ENCODE measurements around the gene BCL11B. TPM values are rescaled to one million over a fixed set of nuclear protein-coding genes. Genes with fewer than 3 reads are reported as not detected.

Gene BCL11B
- total RNA-seq, 1 donor = under 0.01 TPM

DNA sequence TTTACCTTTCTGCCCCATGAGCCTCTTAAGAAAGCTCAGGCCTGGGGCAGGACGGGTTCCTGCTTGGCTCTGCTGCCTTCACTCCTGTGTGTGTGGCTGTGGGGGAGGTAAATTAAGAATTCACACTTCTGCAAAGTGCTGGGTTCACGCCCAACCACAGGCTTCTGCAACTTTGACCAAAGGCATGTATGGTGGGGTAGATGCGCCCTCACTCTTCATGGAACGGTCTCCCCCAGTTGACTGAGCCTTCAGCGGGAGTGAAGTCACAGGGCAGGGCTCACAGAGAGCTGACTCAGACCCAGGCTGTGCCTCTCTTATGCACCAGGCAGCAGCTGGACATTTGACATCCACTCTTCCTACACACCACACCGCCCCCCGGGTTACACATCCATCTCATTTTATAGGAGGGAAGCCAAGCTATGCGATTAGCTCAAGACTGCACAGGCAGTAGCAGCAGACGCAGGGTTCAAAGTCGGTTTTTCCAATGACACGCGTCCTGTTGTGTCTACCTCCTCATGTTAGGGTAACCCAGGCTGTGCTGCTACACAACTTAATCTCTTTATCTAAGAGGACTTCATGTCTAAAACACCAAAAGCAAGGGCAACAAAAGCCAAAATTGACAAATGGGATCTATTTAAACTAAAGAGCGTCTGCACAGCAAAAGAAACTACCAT, 15.4 kb upstream of the BCL11B start:
- DNase-seq (ENCODE audit: low read depth in 2 of 3, low spot score in 2 of 3) = no peak

DNA sequence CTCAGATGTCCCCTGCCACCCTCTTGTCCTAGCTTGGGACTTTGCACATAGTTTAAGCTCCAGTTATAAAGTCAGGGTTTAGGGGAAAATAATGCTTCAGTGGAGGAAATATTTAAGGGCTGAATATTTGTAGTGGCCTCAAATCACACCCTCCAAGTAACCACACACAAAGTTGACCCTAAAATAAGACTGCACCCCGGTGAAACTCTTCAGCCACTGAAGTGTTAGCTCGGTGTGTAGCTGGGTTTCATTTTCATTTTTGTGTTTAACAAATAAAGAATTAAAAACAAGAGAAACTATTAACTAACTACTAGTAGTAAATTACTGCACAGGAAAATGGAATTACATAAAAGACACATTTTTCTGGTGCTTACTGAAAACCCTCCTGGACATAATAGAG, 14.8 kb upstream of the BCL11B start:
- no peak for DNase-seq (ENCODE audit: low read depth in 2 of 3, low spot score in 2 of 3)

DNA sequence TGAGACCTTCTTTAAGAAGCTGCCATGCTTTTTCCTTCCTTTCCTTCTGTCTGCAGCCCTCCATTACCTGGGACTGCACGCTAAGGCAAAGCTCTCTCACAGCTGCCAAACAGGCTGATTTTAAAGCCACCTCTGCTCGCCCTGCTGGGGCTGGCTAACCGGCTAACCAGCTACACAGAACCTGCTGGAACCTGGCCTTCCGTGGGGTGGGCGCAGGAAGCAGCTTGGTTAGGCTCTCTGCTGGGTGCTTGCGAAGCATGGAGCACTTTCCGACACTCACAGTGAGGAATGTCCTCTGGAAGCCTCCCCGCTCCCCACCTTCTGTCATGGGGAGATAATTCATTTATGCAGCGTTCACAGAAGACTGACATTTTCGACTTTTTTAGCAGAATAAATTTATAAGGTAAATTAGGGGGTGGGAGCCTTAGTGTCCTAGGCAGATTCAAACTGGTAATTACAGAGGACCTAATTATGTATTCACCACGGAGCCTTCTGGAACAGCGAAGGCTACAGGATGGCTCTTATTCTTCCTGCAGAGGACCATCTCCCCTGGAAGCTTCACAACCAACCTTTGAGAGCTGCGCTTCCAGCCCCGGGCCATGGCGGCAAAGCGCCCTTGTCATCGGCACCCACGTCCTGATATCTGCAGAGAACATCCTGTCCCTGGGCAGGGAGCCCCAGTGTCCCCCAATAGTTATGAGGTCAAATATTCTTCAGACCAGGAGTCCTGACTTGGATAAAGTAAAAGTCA, 12.4 kb upstream of the BCL11B start:
- no peak for DNase-seq (ENCODE audit: low read depth in 2 of 3, low spot score in 2 of 3)

DNA sequence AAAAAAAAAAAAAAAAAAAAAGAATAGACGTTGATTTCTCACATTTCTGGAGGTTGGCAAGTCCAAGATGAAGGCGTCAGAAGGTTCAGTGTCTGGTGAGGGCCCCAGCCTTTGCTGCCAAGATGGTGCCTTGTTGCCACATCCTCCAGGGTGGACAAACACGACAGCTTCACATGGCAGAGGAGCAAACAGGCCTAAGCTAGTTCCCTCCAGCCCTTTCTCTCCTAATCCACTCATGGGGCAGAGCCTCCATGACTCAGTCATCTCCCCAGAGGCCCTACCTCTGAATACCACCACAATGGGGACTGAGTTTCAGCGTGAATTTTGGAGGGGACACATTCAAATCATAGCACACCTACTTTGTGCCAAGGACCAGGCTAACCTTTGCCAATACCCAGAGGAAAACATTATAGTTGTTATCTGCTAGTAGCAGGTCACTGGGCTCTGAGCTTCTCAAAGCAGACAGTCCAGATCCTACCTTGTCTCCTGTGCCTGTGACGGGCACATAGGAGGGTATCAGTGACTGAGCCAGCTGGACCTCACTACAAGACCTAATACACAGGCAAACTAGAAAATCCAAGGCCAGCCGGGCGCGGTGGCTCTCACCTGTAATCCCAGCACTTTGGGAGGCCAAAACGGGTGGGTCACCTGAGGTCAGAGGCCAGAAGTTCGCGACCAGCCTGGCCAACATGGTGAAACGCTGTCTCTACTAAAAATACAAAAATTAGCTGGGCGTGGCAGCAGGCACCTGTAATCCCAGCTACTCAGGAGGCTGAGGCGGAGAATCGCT, 10.5 kb upstream of the BCL11B start:
- DNase-seq (ENCODE audit: low read depth in 2 of 3, low spot score in 2 of 3) = no peak

DNA sequence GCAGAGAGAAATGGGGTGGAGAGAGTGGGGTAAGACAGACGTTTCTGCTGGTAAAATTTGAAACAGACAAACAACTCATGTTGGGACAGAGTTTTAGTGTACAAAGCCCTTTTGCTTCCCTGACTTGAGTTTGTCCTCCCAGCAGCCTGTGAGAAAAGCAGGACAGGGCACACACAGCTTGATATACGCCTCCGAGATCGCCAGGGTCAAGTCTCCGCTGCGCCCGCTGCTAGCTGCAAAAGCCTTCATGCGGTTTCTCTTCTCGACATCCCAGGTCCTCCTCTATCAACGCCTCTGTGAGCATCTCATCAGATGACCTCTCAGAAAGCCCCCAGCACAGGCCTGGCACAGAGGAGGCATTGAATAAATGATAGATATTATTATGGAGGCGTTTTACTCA, 9.4 kb upstream of the BCL11B start:
- DNase-seq (ENCODE audit: low read depth in 2 of 3, low spot score in 2 of 3) = no peak

DNA sequence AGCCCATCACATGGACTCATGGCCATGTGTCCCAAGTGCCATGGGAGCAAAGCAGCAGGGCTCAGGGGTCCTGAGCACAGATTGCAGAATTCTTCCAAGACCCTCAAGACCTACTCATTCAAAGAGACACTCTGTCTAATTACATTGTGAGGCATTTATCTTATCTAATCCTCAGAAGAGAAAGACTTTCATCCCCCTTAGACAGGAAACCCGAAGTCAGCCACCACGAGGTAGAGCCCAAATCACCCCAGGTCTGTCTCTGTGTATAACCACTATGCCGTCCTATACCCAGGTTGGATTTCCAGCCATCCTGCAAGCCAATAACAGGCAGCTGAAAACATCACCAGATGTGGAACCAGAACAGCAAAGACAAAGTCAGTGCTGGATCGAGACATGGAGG, 8.9 kb upstream of the BCL11B start:
- no peak for DNase-seq (ENCODE audit: low read depth in 2 of 3, low spot score in 2 of 3)

DNA sequence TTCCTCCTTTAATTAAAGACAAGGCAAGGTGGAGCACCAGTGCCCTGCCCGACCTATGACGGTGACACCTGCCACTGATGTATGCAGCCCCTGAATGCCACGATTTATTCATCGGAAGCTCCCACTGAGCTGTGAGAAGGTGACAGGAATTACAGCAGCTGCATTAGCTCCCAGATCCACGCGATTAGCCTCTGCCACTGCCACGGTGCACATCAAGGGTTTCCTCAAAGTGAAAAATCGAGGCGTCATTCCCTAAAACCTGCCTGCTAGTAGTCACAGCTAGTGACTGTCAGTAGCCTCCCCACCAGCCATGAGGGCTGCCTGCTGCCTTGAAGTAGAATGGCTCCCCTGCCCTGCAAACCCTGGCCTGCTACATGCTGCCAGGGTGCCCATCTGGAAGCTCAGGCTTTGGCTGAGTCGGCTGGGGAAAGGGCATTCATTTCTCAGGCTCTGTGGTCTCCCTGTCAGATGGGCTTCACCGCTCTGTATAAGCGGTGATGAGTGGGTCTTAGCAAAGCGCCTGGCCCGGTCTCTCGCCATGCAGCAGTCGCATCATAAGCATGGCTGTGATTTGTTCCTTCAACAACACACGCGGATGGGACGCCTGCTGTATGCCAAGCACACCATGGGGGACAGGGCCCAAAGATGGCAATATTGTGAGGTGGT, 8.2 kb upstream of the BCL11B start:
- DNase-seq (ENCODE audit: low read depth in 2 of 3, low spot score in 2 of 3) = no peak

DNA sequence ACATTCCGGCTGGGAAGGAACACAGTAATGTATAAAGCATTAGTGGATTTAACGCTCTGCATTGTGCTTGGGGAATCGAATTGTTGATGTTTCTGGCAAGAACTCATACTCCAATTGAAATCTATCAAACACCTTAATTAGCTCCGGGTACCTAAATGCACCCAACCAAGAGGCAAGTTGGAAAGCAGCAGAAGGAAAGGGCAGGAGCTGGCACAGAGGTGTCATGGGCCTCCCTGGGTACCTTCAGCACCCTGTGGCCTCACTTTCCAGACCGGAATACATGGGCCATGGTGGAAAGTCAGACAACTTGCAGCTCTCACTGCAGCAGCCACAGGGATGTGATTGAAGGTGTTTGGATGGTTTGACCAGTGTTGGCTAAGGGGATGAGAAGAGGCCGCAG, 6.8 kb upstream of the BCL11B start:
- DNase-seq (ENCODE audit: low read depth in 2 of 3, low spot score in 2 of 3) = no peak

DNA sequence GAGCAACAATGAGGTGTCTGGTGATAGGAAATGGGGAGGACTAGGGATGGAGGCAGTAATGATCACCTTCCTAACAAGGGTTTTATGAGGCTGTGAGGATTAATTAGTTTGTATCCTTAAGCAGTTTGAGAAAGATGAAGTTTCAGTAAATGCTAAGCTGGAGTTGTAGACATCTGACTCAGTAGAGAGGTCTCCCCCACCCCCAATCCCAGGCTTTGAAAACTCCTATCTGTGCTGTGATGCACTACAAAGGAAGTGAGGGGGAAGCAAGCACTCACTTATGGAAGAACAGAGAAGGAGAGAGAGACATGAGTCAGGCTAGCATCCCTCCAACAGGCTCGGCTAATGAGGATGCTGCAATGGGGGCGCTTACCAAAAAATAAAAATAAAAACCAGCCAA, 5.5 kb upstream of the BCL11B start:
- DNase-seq (ENCODE audit: low read depth in 2 of 3, low spot score in 2 of 3) = no peak

DNA sequence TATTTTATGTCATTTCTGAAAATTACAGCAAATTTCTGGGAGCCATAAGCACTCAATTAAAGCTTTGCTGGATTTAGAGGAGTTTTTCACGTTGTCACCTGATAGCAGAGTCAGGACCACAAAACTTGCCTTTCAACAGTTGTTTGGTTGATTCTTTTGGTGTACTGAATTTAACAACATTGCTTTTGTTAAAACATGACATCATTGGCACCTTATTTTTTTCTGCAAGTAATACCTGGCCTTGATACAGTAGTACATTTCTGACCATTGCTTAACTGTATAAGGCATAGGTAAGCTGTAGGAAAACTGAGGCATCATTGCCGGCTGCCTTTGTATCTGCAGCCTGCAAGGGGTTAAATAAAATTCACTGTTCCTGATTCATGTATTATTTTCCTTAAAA, 4.5 kb upstream of the BCL11B start:
- DNase-seq (ENCODE audit: low read depth in 2 of 3, low spot score in 2 of 3) = no peak

DNA sequence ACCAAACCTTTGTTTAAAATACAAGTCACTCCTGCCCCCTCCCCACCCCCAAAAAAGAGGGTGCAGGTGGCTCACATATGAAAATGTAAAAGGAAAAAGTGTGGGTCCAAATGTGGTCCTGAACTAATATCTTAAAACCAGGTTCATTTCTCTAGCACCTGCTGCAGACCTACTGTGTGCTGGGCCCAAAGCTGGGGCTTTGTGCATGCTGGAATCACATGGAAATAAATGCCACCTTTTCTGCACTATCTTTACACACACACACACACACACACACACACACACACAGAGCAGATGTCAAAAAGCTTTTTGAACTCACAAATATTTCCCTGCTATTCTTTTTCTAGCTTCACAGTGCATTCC, 3.2 kb upstream of the BCL11B start:
- no peak for DNase-seq (ENCODE audit: low read depth in 2 of 3, low spot score in 2 of 3)

DNA sequence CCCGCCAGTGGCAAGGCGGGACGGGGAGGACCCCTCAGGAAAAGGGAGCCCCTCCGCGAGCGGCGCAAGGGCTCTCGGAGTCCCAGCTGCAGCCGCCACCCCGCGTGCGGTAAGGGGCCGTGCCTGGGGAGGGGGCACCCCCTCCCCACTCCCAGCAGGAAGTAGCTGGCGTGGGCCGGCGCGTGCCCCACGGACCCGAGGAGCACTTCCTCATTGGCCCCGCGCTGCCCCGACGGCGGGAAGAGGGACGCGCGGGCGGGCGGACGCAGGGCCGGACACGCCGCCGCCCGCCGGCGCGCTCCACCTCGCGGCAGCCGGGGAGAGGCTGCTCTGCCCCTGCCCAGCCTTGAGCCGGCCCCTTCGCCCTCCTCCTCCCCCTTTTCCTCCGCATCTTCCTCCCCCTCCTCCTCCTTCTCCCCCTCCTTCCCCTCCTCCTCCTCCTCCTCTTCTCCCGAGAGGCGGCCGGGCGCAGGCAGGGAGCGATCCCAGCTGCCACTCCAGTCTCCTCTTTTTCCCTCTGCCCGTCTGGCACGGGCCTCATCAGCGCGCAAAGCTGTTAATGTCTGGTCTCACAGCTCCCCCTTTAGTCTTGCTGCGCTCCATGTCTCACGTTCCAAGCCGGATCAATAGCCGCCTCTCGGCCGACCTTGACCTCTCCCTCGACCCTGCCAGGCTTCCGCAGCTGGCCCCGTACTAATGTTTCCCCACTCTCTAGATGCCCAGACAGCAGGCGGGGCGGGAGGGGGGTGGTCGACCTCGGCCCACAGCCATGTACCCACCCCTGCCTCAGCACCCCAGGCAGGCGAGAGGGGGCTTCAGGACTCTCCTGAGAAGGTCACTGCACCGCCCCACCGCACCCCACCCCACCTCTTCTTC, 2.6 kb upstream of the BCL11B start:
- DNase-seq (ENCODE audit: low read depth in 2 of 3, low spot score in 2 of 3) = peak in 2 of 3 donors; percentile 38 to 44

DNA sequence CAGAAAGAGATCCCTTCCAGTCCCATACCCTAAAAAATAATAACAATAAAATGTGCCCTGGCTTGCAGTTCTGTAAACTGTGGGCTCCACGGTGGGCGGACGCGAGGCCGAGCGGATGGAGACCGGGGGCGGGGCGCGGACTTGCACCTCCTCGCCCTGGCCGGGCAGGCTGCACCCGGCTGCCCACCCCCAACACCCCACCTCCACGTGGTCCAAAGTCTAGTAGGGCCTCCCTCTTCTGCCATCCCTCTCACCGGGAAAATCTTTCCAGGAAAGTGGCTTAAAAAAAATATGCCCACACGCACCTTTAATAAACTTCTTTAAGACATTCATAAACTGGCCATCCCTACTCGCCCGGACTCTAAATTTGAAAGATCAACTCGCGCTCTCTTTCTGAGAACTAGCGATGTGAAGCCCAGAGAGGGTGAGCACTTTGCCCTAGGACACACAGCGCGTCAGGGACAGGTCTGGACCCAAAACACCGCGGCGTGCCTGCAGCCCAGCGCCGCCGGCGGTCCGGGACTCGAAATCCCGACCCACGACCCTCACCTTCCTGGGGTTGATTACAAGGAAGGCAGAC, 1.9 kb upstream of the BCL11B start:
- DNase-seq (ENCODE audit: low read depth in 2 of 3, low spot score in 2 of 3) = no peak

DNA sequence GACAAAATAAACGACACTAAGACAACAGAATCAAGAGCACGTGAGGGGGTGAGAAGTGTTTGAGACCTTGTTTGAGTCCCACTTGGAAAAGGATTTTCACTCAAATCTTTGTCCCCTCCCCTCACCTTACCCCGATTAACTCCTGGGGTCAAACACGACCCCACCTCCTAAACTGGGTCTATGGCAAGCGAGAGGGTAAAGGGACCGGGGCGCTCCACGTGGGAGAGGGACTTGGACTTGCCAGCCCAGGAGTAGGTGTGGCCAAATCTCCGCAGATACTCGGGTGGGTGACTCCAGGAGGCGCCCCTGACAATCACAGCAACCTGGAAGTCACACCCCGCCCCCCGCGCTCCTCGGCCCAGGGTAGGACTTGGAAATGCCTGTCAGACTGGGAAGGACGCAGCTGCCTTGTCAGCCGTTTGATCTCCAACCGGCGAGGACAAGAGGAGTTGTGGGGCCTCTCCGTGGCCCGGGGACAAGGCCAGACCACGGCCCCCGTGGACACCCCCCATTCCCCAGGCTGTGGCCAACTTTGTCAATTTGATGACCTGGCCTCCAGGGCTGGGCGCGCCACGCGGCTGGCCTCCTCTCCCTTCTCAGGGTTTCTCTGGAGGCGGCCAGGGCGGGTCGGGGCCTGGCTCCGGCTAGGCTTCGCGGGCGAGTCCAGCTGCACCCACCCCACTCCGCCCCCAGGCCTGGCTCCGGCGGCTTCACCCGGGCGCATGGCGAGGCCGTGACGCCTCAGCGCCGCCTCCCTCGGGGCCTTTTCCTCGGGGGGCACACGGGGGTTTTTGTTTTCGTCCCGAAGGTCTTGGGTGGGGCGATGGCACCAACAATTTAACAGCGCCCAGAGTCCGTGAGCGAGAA, 1.1 kb upstream of the BCL11B start:
- DNase-seq (ENCODE audit: low read depth in 2 of 3, low spot score in 2 of 3) = no peak

DNA sequence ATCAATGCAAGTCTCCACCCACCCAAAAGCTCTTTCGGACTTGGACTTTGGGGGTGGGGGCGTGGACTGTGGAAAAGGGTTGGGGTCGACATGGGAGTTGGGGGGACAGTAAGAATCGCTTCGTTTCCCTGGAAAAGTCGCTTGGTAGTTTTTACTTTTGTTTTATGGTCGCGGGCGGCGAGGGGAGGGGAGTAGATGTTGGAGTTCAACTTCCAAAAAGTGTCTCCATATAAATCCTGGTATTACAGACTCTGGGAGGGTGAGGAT, 568 bp upstream of the BCL11B start:
- no peak for DNase-seq (ENCODE audit: low read depth in 2 of 3, low spot score in 2 of 3)

DNA sequence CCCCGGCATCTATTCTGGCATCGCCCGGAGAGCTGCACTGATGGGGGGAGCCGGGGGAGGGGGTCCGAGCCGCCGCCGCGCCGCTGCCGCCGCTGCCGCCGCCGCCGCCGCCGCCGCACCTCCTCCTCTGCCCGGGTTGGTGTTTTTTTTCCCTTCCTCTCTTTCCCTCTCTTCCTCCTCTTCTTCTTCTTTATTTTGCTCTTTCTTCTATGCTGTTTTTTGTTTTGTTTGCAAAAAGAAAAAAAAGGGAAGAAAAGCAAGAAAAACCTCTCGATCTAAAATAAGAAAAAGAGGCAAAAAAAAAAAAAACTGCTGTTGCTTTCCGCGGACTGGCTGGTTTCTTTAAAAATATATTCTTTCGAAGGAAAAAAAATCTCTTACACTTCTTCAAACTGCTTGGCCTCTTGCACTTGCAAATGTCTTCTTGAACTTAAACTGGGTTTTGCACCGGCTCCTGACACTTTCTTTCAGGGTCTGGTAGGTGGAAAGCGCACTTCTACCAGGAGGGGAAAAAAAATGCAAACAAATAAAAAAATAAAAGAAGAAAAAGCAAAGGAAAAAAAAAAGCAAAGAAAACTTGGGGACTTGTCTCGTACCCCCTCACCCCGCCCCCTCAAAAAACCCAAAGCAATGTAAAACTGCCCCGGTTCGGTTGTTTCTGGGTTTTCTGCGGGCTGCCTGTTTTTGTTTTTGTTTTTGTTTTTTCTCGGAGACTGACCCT, 616 bp downstream of the BCL11B start:
- peak in 1 of 3 donors; percentile 26 for DNase-seq (ENCODE audit: low read depth in 2 of 3, low spot score in 2 of 3)

DNA sequence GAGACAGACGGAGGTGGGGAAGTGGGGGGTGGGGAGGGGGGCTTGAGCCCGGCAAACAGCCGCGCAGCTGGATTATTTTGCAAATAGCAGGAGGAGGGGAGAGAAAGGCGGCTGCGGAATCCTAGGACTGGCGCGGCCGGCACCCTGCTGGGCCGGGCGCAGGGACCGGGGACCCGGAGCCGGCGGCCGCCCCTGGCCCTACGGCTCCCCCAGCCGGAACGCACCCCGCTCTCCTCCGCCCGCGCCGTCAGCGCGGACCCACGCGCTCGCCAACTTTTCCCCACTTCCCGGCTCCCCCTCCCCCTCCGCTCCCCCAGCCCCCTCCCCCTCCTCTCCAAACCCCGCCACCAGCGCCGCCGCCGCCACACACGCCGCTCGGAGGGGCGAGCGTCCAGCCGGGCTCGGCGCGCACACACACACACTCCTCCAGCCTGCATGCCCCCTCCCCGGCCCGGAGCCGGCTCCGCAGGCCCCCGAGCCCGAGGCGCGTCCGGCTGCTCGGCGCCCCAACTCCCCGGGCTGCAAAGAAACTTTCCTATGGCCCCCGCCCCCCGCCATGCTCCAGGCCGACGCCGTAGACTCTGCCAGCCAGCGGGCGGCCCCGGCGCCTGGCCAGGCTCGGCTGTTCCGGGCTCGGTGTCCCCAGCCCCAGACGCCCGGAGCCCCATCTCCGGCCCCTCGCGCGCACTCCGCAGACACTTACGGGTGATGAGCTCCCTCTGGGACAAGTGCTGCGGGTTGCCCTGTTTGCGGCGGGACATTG, 1.4 kb downstream of the BCL11B start:
- DNase-seq (ENCODE audit: low read depth in 2 of 3, low spot score in 2 of 3) = no peak

Measured in hematopoietic multipotent progenitor cell (in vitro differentiated cells).